ENCODE results near the gene LRRC47.

Gene LRRC47

DNA sequence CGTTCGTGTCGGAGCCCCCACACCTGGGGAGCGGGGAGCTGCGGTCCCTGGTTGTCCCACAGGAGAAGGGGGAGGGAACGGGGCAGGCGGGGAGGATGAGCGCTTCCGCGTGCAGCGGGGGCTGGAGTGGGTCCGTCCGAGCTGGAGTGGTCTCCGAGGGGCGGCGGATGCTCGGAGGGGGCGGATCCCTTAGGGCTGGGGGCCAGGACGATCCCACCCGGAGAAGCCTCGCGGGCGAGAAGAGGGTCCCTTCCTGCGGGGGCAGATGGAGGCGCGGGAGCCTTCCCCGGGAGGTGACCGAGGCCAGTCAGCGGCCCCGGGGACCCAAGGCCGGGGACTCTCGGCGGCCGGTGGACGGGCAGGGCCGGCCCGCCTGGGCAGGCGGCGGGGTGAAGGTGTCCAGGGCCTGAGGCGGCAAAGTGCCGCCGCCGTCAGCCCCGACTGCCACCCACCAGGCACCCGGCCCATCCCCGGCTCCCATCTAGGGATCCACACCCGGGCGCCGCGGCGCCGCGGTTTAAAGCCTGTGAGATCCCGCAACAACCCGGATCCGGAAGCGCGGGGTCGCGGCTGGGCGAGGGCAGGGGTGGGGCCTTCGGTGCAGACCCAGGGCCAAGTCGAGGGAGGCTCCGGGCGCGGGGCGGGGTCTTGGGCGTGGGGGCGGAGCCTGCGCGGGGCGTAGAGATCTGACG is 49.3 kb downstream of the LRRC47 start:
- peak; percentile 79 for DNase-seq (ENCODE audit: low read depth)

DNA sequence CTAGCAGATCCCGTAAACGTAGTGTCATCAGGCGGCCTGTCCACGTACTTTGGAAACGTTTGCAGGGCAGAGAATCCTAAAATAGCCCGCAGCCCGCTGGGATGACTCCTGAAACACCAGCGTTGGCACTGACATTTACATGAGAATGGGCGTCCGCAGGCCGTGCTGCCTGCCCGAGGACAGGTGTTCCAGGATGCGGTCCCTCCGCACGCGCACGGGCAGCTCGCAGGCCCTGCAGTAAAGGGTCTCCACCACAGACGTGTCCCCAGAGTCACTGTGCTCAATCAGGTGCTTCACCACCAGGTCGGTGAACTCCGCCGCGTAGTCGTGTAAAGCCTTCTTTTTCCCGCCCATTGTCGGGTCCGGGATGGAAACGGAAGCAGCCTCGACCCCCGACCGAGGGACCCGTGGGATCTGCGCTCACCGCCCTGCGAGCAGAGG is 49.9 kb downstream of the LRRC47 start:
- no peak for DNase-seq (ENCODE audit: low read depth)

GRCh38 chr1:3745590-3746381 is 50.5 kb downstream of the LRRC47 start:
- no peak for DNase-seq (ENCODE audit: low read depth)

GRCh38 chr1:3745071-3745470 is 51.2 kb downstream of the LRRC47 start:
- no peak for DNase-seq (ENCODE audit: low read depth)

- DNase-seq (ENCODE audit: low read depth): no peak
These were observed 51.7 kb downstream of the LRRC47 start for GRCh38 chr1:3744646-3745045.

- no peak for DNase-seq (ENCODE audit: low read depth)
These were observed 52.5 kb downstream of the LRRC47 start for GRCh38 chr1:3743826-3744225.

DNA sequence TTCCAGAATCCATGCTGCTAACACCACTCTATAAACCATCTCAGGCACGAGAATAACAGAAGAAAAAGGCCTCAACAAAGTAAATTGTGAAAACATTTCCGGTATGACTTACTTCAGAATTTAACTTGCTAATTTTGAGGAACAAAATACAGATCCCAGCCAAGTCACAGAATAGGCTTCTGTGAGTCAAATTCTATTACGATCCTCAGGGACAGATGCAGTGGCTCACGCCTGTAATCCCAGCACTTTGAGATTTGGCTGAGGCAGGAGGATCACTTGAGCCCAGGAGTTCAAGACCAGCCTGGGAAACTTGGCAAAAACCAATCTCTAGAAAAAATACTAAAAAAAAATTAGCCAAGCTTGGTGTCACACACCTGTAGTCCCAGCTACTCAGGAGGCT is 52.9 kb downstream of the LRRC47 start:
- no peak for DNase-seq (ENCODE audit: low read depth)

DNA sequence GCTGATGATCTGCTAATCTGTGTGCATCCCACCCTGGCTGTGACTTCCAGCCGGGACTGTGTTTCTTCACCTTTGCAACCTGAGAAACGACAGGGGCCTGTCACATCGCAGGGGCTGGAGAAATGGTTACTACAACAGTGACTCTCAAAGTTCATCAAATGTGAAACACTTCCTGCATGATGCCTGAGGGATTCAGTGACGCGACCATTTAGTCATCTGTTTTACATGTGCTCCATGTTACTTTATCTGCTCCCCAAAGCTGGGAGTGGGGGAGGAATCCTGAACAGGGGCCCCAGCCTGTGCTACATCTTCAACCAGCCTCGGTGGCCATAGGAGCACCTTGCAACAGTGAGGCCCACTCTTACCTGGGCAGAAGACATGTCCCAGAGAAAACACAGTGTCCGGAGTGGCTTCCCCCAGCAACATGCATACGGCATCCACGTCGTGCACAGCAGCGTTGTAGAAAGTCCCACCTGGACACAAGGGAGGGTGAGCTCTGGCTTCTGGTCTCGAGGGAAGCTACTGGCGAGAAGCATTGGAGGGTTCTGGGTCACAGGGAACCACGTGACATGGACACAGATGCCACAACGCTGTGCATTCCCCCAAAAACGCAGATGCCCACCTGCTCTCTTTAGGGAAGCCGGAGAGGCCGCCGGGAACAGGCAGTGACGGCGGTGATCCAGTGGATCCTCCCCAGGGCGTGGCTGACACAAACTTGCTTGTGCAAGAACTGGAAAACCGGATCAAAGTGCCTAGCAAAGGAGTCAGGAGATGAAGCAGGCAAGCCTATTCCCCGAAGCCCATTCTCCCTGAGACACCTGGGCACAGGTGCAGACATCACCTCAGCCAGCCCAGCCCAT is 53.6 kb downstream of the LRRC47 start:
- no peak for DNase-seq (ENCODE audit: low read depth)

GRCh38 chr1:3741566-3742438 is 54.5 kb downstream of the LRRC47 start:
- DNase-seq (ENCODE audit: low read depth): no peak

GRCh38 chr1:3740752-3741151 is 55.5 kb downstream of the LRRC47 start:
- no peak for DNase-seq (ENCODE audit: low read depth)

- no peak for DNase-seq (ENCODE audit: low read depth)
These were observed 56.3 kb downstream of the LRRC47 start for GRCh38 chr1:3740042-3740441.

DNA sequence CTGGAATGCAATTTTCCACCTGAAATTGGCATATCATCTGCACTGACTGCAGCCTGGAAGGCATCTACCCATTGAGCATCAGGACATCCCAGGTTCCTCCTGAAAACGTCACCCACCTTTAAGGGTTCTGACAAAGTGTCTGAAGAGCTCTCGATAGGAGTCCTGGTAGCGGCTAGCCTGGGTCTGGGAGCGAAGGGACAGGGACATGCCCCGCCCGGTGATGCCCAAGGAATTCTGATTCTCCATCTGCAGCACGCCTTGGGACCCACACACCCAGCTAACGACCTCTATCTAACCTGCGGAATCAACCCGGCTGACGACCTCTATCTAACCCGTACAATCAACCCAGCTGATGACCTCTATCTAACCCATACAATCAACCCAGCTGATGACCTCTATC is 57.4 kb downstream of the LRRC47 start:
- DNase-seq (ENCODE audit: low read depth): no peak

DNA sequence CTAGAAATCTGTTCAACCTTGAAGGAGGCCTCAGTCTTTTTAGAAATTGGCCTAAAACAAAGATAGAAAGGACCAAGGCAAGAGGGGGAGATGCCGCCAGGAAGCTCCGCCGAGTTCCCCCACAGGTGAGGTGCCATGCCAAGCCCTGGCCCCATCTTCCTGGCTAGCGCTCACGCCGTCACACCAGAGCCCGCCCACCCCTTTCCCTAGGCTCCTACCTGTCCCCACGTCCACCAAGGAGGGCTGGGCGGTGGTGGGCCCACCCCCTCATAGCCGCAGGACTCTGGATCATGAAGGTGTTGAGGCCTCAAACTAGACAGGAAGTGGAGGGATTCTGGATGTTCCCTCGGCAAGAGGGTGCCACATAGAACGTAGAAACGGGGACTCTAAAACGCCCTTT is 59.6 kb downstream of the LRRC47 start:
- no peak for DNase-seq (ENCODE audit: low read depth)

DNA sequence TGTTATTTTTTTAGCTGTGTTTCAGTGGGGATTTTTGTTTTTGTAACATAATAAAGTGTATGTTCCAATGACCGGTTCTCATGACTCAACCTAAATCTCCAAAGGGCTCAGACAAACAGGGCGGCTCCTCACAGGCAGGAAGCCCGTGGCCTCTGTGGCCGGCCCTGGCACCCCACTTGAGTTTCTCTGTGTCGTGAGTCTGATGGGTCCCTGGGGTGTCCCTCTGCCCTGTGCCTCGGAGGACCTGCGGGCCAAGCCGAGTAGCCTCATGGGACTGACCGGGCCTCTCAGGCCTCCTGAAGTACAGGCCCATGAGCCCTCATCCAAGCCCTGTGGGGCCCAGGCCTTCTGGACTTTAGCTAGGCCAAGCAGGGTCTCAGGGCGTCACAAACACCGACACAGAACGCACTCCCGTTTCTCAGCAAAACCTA is 60.2 kb downstream of the LRRC47 start:
- no peak for DNase-seq (ENCODE audit: low read depth)

DNA sequence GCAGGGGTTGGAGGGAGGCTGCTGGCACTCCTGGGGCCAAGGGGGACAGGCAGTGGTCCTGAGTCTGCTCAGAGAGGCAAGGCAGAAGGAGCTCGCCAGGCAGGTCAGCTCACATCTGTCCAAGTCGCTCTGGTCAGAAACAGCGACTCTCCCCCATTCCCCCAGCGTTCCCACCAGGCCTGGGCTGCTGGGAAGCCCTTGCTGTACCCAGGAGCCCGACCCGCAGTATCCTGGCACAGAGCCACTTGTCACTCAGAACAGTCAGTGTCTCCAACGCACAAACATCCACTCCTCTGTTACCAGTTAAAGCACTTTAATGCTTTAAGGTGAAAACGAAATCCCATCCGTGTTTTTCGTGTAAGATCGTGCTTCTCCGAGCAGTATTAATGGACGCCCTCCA is 60.6 kb downstream of the LRRC47 start:
- no peak for DNase-seq (ENCODE audit: low read depth)

DNA sequence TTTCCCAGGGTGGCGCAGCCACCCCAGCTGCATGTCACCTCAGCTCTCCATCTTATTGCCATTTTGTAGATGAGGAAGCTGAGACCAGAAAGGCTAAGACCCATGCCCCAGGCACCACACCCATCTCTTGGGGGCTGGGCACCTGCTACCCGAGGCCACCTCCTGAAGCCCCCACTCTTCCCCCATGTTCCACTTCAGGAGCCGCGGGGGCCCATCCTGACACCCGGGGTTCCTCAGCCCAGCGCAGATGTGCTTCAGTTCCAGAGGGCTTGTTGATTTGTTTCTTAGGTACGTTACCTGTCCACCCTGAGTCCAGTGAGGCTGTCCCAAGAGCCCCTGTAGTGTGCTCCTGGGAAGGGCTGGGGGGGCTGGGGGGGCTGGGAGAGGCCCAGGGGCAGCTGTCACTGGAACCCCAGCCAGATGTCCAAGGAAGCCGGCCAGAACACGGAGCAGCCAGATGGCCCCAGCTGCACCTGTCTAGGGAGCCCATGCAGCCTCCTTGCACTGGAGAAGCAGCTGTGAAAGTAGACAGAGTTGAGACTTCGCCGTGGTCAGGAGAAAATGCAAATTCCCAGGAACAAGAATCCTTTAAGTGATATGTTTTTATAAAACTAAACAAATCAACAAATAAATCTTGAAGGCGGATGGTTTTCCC is 61.1 kb downstream of the LRRC47 start:
- DNase-seq (ENCODE audit: low read depth): no peak

DNA sequence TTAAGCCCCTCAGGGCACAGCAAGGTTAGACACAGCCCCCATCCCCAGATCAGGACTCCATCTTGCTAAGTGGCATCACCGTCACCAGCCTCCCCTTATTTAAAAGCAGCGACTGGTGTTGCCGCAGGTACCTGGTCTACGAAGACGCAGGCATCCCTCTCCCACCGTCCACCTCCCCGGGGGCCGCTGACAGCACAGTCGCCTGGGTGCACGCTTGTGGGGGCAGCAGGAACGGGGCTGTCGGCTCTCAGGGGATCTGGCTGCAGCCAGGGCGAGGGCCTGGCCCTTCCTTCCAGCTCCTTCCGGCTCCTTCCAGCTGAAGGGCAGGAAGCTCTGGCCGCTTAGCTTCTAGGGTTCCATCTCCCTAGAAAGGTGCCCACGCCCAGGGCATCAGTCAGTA is 61.7 kb downstream of the LRRC47 start:
- no peak for DNase-seq (ENCODE audit: low read depth)

DNA sequence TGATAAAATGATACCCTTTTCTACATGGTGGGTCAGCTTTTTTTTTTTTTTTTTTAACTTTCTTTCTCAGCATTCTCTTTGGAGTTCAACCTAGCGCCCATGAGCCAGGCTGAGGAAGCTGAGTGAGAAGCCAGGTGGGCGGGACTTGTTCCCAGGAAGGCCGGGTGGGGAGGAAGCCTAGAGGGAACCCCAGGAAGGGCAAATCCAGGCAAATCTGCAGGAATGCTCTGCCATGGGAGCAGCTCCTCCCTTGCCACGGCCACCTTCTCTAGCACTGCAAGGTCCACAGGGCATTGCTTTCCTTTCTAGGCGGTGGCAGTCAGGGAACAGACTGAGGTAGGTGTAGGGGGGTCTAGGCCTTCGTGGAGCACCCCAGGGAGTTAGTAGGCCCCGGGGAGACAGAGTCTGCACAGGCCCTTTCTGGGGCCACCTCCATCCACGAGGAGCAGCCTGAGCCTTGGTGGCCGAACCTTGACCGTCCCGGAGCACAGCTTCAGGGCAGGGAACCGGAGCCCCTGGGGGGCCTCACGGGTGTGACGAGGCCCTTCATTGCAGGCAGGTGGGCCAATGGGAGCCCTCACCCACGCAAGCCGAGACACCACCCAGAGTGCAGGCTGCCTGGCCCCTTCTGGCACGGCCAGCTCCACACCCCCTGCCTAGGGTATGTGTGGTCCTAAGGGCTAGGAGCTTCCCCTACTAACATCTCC is 62.3 kb downstream of the LRRC47 start:
- DNase-seq (ENCODE audit: low read depth): no peak

- DNase-seq (ENCODE audit: low read depth): no peak
These were observed 63.0 kb downstream of the LRRC47 start for GRCh38 chr1:3733094-3733882.
